GM12878 (cell line): Measurements from ENCODE around the gene NAV2. TPM values are rescaled to one million over a fixed set of nuclear protein-coding genes. Genes with fewer than 3 reads are reported as not detected.

Source experiments
- ATAC-seq: fragments of 200-7000 bp; cut with Tn5 transposase; 3 replicates; pipeline ENCODE4 v1.9.1; 2020; ENCODE audit warnings: mild to moderate bottlenecking, moderate library complexity
- BruUV-seq: library from RNA; stranded (reverse); fragments of 400-500 nt; replicated peaks from 2 replicates; lab custom pipeline; 2021; lab: Mats Ljungman, UMichigan
- CTCF ChIA-PET: fragments of 300-600 bp; sonication (Branson Sonifier 250); formaldehyde crosslinking; extraction: SDS; loops from one replicate; lab custom pipeline; 2021; ENCODE audit warnings: inconsistent platforms; lab: Yijun Ruan, JAX
- POLR2A ChIA-PET: fragments of 350-600 bp; formaldehyde crosslinking; extraction: SDS; loops from one replicate; lab custom pipeline; 2021; ENCODE audit warnings: inconsistent platforms; lab: Charles Lee
- RAD21 ChIA-PET: fragments of 300-600 bp; sonication (Branson Sonifier 250); formaldehyde crosslinking; loops from one replicate; lab custom pipeline; 2023; ENCODE audit warnings: antibody characterized with exemption; ENCODE audit not compliant: unreplicated experiment; lab: Charles Lee
- SMC1A ChIA-PET: fragments of 300-600 bp; sonication (Branson Sonifier 250); formaldehyde crosslinking; loops from one replicate; lab custom pipeline; 2023; ENCODE audit not compliant: unreplicated experiment, uncharacterized antibody; lab: Charles Lee
- DNase-seq: peaks from one replicate; pipeline ENCODE4 v3.0.0-alpha.2; 2011; ENCODE audit warnings: low read depth, low spot score
- FAIRE-seq: peaks from 3 replicates; lab custom pipeline; 2011; peaks lifted over from hg19 to GRCh38; lab: Jason Lieb, UNC
- H2AFZ ChIP-seq: 2 replicates; pipeline ENCODE4 v1.6.0; 2011; ENCODE audit warnings: low read depth, low read length, control low read depth; ENCODE audit not compliant: control insufficient read depth
- H3K27ac ChIP-seq: 2 replicates; pipeline ENCODE4 v1.5.1; 2011; ENCODE audit warnings: control low read depth; ENCODE audit not compliant: control insufficient read depth, insufficient read depth
- H3K27me3 ChIP-seq, 2 experiments: replicated peaks in 1 of 2; 2 replicates each; pipeline versions ENCODE4 v1.6.0 to v1.6.1; 2011; ENCODE audit warnings: low read length in 1 of 2; ENCODE audit not compliant: control insufficient read depth in 2 of 2, insufficient read depth in 2 of 2
- H3K36me3 ChIP-seq, 2 experiments: 2 replicates each; pipeline ENCODE4 v1.5.1; 2011; ENCODE audit warnings: low read length in 1 of 2; ENCODE audit not compliant: control insufficient read depth in 2 of 2, insufficient read depth in 2 of 2
- H3K4me1 ChIP-seq: 2 replicates; pipeline ENCODE4 v1.6.1; 2011; ENCODE audit warnings: mild to moderate bottlenecking, low read length, moderate library complexity, mixed read lengths; ENCODE audit not compliant: control insufficient read depth, insufficient read depth
- H3K4me2 ChIP-seq: 2 replicates; pipeline ENCODE4 v1.6.0; 2011; ENCODE audit warnings: control low read depth; ENCODE audit not compliant: control insufficient read depth, insufficient read depth
- H3K4me3 ChIP-seq: fragments of 200-600 bp; sonication (generic); 2 replicates; pipeline ENCODE4 v1.5.1; 2016
- H3K79me2 ChIP-seq: 2 replicates; pipeline ENCODE4 v1.6.0; 2011; ENCODE audit warnings: low read length; ENCODE audit not compliant: control insufficient read depth, insufficient read depth
- H3K9ac ChIP-seq: 2 replicates; pipeline ENCODE4 v1.8.0; 2011; ENCODE audit warnings: low read length, control low read depth, mixed read lengths; ENCODE audit not compliant: control insufficient read depth, insufficient read depth
- H3K9me3 ChIP-seq: replicated peaks from 3 replicates; pipeline ENCODE4 v1.5.1; 2011; ENCODE audit warnings: mild to moderate bottlenecking, low read length; ENCODE audit not compliant: control insufficient read depth, insufficient read depth
- H4K20me1 ChIP-seq: 2 replicates; pipeline ENCODE4 v1.6.0; 2011; ENCODE audit not compliant: control insufficient read depth, insufficient read depth
- ATF7 ChIP-seq: fragments of 450-650 bp; IDR thresholded peaks from 2 replicates; pipeline ENCODE4 v1.6.1; 2016; ENCODE audit warnings: low read depth, mild to moderate bottlenecking
- EP300 ChIP-seq, 2 experiments: fragments of 150-350 bp in 1 of 2; IDR thresholded peaks; 2 replicates each; pipeline ENCODE4 v1.6.1; 2011 to 2012; ENCODE audit warnings: low read depth in 2 of 2, low read length in 2 of 2, borderline replicate concordance in 1 of 2, improper control_type of control experiment in 1 of 2, inconsistent platforms in 1 of 2; ENCODE audit not compliant: control insufficient read depth in 1 of 2
- NFXL1 ChIP-seq: fragments of 450-650 bp; IDR thresholded peaks from 2 replicates; pipeline ENCODE4 v1.6.1; 2017; ENCODE audit warnings: antibody characterized with exemption, mild to moderate bottlenecking, borderline replicate concordance
- RUNX3 ChIP-seq: IDR thresholded peaks from 2 replicates; pipeline ENCODE4 v1.6.1; 2012; ENCODE audit warnings: low read length, inconsistent platforms
- ZNF384 ChIP-seq: IDR thresholded peaks from 2 replicates; pipeline ENCODE4 v1.6.1; 2012; ENCODE audit warnings: low read depth, mild to moderate bottlenecking, low read length, improper control_type of control experiment, borderline replicate concordance
- WGBS: methylation state at CpG from one replicate; pipeline ENCODE4 v1.1.6; 2016; ENCODE audit warnings: low lambda C conversion rate; ENCODE audit not compliant: insufficient replicate concordance, insufficient coverage; ENCODE audit errors: missing lambda C conversion rate; 5-methylcytosine and 5-hydroxymethylcytosine counted together
- in situ Hi-C: fragments of 300-500 bp; cut with MboI; formaldehyde crosslinking; loops from 9 replicates; pipeline ENCODE4 v1.14.3; 2018; ENCODE audit warnings: mixed read lengths
- intact Hi-C: fragments of 100-400 bp; cut with micrococcal nuclease; formaldehyde crosslinking; loops from one replicate; pipeline ENCODE4 v1.14.2; 2022; ENCODE audit not compliant: unreplicated experiment
- polyA plus RNA-seq, 11 experiments: library from polyadenylated mRNA; depleted of rRNA in 4 of 11; unstranded in 6 of 11; stranded (reverse) in 5 of 11; fragments of >200 nt; fragmentation: Nextera tagmentation in 4 of 11; fragmentation: Illumina TruSeq in 1 of 11; extraction: Ambion mirVana in 4 of 11; extraction: Trizol in 1 of 11; gene quantifications; 1 replicate in 1 of 11; 2 replicates in 10 of 11; pipeline versions ENCODE4 v1.2.1 to v1.2.3, GENCODE V29; 2011 to 2016; ENCODE audit warnings: inconsistent platforms in 2 of 11, missing spikeins in 2 of 11, low read depth in 1 of 11
- total RNA-seq, 4 experiments: library from RNA; depleted of rRNA in 3 of 4; stranded (reverse); fragments of >200 nt in 3 of 4; fragmentation: Illumina TruSeq in 1 of 4; extraction: Trizol in 1 of 4; gene quantifications; 2 replicates each; pipeline versions ENCODE4 v1.2.1 to v1.2.3, GENCODE V29; 2013 to 2021

NAV2 gene
- total and polyA plus RNA-seq, 10 of the 15 experiments (the other 5 are each of a cell fraction or from before 2014, with no cell fraction given), result 0.35 to 6.1 (median 1.1) TPM

GRCh38 chr11:20087118-20087521, 374.5 kb downstream of the NAV2 start (continued):
- TF ChIP-seq EP300 (IDR thresholded peaks at IDR 0.05; ENCODE audit: borderline replicate concordance in 1 of 2, control insufficient read depth in 1 of 2, low read depth in 2 of 2, low read length in 2 of 2) (no peak), NFXL1 (no peak)

GRCh38 chr11:20088397-20089225, 376.0 kb downstream of the NAV2 start:
- no peaks in the 10 kb centered on the region for H3K79me2 ChIP-seq
- BruUV-seq, result no TSS peak
- intact Hi-C loops (no loop called here), in situ Hi-C loops (no loop called here)
- H2AFZ ChIP-seq, result no peak overlapping the region
- H3K9me3 ChIP-seq, result no peaks in the 10 kb centered on the region
- no peak overlapping the region for H3K9ac ChIP-seq
- DNase-seq (no peak), FAIRE-seq (no peak), ATAC-seq (peak; percentile 67)
- peak; percentile 48; the same call in 1 of the 2 replicates for TF ChIP-seq RUNX3
- TF ChIP-seq ATF7, result no peak
- TF ChIP-seq ZNF384, result peak; percentile 78; the same call in 1 of the 2 replicates
- RAD21 ChIA-PET, result no interaction called here
- CTCF ChIA-PET, result interaction anchor here (0.9 to 1.8 kb wide), 5 partner anchors 10 to 163 kb away, joined by 3 to 5 read pairs (median 4); no protein-coding TSS in a partner anchor
- WGBS, result 32% methylated on average over 12 of the region's 12 CpGs
- H4K20me1 ChIP-seq, result no peaks in the 10 kb centered on the region
- SMC1A ChIA-PET, result interaction anchor here (0.5 to 1.4 kb wide), 5 partner anchors 11 to 182 kb away, joined by 3 to 4 read pairs (median 3); no protein-coding TSS in a partner anchor
- H3K27ac ChIP-seq, result no peak overlapping the region
- H3K27me3 ChIP-seq, result no peaks in the 10 kb centered on the region
- H3K4me2 ChIP-seq, result 0 out of 2 replicates have a peak overlapping the region, but pooled peaks have one; percentile 4
- H3K4me1 ChIP-seq, result peaks cover 2% of the 10 kb centered on the region; the same call in 1 of the 2 replicates
- no peaks in the 10 kb centered on the region for H3K36me3 ChIP-seq
- POLR2A ChIA-PET, result interaction anchor here (0.6 kb wide), 1 partner anchor 132 kb away, joined by 3 read pairs; no protein-coding TSS in a partner anchor
- no peak overlapping the region for H3K4me3 ChIP-seq
